Effector memory CD4-positive, alpha-beta T cell (primary cell): ENCODE measurements around the gene ALLC.

ENCODE experiments used
- DNase-seq, 3 donors: peaks; one replicate each; pipeline ENCODE4 v3.0.0-alpha.2; 2020
- H3K27ac ChIP-seq: 2 replicates; pipeline ENCODE4 v1.7.0; 2013; ENCODE audit warnings: mild to moderate bottlenecking, low read length, moderate library complexity; ENCODE audit not compliant: insufficient read depth, poor library complexity, severe bottlenecking
- H3K27me3 ChIP-seq: replicated peaks from 2 replicates; pipeline ENCODE4 v1.7.0; 2013; ENCODE audit warnings: mild to moderate bottlenecking, low read length; ENCODE audit not compliant: insufficient read depth, control insufficient read depth, poor library complexity, severe bottlenecking
- H3K36me3 ChIP-seq: 2 replicates; pipeline ENCODE4 v1.7.0; 2013; ENCODE audit warnings: mild to moderate bottlenecking, low read length, moderate library complexity; ENCODE audit not compliant: control insufficient read depth, insufficient read depth
- H3K4me1 ChIP-seq: 2 replicates; pipeline ENCODE4 v1.7.0; 2013; ENCODE audit warnings: low read length, mild to moderate bottlenecking; ENCODE audit not compliant: control insufficient read depth, insufficient read depth, poor library complexity, severe bottlenecking
- H3K4me3 ChIP-seq: 2 replicates; pipeline ENCODE4 v1.7.0; 2013; ENCODE audit warnings: low read length, low read depth, mild to moderate bottlenecking; ENCODE audit not compliant: insufficient read depth, poor library complexity, severe bottlenecking
- H3K9me3 ChIP-seq: 2 replicates; pipeline ENCODE4 v1.7.0; 2013; ENCODE audit warnings: mild to moderate bottlenecking, low read length, moderate library complexity; ENCODE audit not compliant: control insufficient read depth

The ALLC gene

DNA sequence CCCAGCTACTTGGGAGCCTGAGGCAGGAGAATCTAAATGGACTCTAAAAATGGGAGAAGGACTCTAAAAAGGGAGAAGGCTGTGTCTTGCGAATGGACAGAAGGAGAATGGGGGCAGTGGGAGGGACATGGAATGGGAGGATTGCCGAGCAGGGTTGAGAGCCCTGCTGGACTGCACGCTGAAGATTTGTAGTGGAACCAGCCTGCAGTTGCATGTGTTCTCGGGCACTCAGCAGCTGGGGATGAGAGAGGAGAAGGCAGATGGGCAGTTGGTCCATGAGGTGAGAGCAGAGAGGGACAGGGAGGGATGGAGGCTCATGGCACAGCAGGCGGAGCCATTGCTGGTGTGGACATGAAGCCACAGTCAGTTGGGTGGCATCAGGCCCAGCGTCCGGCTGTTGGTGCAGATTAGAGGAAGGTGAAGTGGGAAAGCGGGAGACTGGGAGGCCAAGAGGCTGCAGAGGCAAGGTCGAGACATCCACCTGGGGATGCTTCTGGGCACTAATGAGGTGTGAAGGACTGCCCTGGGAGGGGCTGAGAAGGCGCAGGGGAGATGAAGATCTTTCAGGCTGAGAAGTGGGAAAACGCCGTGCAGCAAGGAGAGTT lies 86.1 kb downstream of the ALLC start:
- Histone ChIP-seq H3K4me3 (no peak overlapping the region), H3K27me3 (peaks cover 3% of the 10 kb centered on the region), H3K9me3 (no peaks in the 10 kb centered on the region), H3K36me3 (no peaks in the 10 kb centered on the region), H3K4me1 (no peaks in the 10 kb centered on the region), H3K27ac (no peak overlapping the region)
- no peak for DNase-seq

DNA sequence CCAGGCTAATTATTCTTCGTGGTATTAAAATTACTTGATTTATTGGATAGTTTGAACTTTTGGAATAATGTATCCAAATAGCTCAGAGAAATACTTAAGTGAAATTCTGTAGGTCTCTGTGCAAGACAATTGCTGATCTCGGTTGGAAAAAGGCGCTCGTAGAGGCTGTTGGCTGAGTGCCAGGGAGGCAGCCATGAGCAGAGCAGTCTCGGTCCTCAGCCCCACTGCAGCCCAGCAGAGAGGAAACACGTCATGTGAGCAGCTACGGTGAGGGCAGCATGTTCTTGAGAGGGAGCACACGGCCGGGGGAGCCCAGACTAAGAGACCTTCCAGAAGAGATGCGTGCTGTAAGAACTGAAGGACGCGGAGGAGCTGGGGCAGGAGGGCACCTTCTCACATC lies 87.9 kb downstream of the ALLC start:
- no peaks in the 10 kb centered on the region for H3K36me3 ChIP-seq
- H3K9me3 ChIP-seq = no peaks in the 10 kb centered on the region
- no peak overlapping the region for H3K27ac ChIP-seq
- no peaks in the 10 kb centered on the region for H3K4me1 ChIP-seq
- no peak for DNase-seq
- H3K4me3 ChIP-seq = no peak overlapping the region
- H3K27me3 ChIP-seq = peaks cover 3% of the 10 kb centered on the region

DNA sequence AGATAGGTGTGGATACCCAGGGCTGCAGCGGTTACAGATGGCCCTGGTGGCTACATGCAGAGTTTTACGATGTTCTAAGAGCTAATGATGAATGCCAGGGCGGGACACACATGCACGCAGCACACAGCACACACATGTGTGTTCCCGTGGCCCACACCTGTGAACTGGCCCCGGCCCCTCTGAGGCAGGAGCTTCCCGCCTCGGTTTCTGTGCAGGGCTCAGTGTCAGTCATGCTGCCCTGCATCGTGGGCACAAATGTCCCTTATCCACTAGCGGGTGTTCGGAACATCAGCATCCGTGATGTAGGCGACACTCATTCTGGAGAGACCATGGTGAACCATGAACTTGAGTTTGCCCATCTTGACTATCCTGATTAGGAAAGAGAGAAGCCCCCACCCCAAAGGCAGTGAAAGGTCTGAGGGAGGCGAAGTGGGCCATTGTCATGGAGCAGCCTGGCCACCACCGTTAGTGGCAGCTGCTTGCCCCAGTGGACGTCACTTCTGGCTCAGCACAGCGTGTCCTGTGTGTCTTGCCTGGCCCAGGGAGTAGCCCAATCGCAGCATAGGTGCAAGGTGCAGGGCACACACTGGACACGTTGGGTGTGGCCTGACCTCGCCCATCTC lies 89.1 kb downstream of the ALLC start:
- no peaks in the 10 kb centered on the region for H3K4me1 ChIP-seq
- no peaks in the 10 kb centered on the region for H3K36me3 ChIP-seq
- no peaks in the 10 kb centered on the region for H3K9me3 ChIP-seq
- DNase-seq = no peak
- H3K4me3 ChIP-seq = no peak overlapping the region
- H3K27ac ChIP-seq = no peak overlapping the region
- H3K27me3 ChIP-seq = peaks cover 3% of the 10 kb centered on the region

DNA sequence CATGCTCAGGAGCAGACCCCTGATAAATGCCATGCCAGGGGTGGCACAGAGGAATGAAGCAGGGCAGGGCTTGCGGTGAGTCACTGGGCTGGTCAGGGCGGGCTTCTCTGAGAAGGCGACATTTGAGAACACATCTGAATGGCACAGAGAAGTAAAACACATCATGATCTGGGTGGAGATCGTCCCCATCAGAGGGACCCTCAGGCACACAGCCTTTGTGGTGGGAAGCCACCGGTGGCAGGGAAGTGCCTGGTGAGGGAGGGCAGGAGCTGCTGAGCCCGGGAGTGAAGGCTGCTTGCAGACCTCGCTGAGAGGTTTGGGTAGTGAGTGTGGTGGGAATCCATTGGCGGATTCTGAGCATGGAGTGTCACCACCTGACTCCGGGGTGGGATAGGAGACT lies 89.8 kb downstream of the ALLC start:
- DNase-seq = no peak
- H3K36me3 ChIP-seq = no peaks in the 10 kb centered on the region
- no peaks in the 10 kb centered on the region for H3K4me1 ChIP-seq
- H3K27ac ChIP-seq = no peak overlapping the region
- H3K4me3 ChIP-seq = no peak overlapping the region
- no peaks in the 10 kb centered on the region for H3K27me3 ChIP-seq
- no peaks in the 10 kb centered on the region for H3K9me3 ChIP-seq

DNA sequence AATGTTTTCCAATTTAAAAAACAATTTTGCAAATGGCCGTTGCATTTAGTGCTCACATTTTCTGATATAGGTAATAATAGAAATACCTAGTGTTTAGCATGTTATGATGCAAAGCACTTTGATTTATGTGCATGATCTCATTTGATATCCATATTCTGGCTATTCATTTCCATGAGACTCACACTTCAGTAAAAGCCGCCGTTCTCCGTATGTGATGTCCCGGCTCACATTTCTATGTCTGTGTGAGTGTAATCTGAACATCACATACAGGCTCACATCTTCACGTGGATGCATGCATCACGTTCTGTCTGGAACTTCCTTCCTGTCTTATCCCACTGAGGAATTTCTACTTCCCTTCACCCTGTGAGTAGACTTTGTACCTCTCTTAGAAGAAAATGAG lies 91.2 kb downstream of the ALLC start:
- Histone ChIP-seq H3K27me3 (no peaks in the 10 kb centered on the region), H3K27ac (no peak overlapping the region), H3K36me3 (no peaks in the 10 kb centered on the region), H3K9me3 (no peaks in the 10 kb centered on the region), H3K4me3 (no peak overlapping the region), H3K4me1 (no peaks in the 10 kb centered on the region)
- no peak for DNase-seq

DNA sequence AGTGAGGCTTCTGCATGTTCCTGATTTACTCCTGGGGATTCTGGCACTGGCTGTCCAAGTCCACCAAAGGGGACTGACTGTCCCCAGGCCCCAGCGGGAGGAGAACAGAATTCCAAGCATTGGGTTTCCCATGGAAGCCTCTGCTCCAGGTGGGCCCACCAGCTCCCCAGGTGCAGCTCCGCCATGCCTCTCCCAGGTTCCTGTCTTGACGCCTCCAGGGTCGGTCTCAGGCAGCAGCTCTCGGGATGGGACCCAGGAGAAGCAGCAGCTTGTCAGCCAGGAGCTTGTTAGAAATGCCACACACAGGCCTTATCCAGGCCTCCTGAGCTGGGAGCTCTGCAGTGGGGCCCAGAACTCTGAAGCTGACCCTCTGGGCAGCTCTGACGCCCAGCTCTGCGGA lies 93.3 kb downstream of the ALLC start:
- Histone ChIP-seq H3K4me1 (no peaks in the 10 kb centered on the region), H3K9me3 (no peaks in the 10 kb centered on the region), H3K27me3 (no peaks in the 10 kb centered on the region), H3K36me3 (no peaks in the 10 kb centered on the region), H3K4me3 (no peak overlapping the region), H3K27ac (no peak overlapping the region)
- DNase-seq = no peak

DNA sequence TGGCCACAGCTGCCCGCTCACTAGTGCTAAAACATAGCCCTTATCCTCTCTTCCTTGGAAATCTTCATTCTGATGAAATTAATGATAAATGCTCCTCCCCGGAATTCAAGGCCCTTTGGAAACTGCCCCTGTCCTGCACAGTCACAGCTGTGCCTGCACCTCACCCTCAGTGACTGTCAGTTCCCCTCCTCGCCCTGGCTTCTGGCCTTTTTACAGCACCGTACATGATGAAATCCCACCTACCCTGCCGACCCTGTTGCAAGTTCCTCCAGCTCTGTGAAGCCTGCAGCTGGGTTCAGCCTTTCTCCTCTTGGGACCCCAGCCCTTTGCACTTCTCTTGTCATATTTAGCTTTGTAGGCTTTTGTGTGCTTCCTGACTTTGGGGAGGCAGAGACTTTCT lies 93.8 kb downstream of the ALLC start:
- no peak for DNase-seq
- no peaks in the 10 kb centered on the region for H3K4me1 ChIP-seq
- H3K4me3 ChIP-seq = no peak overlapping the region
- no peaks in the 10 kb centered on the region for H3K27me3 ChIP-seq
- H3K36me3 ChIP-seq = no peaks in the 10 kb centered on the region
- no peaks in the 10 kb centered on the region for H3K9me3 ChIP-seq
- H3K27ac ChIP-seq = no peak overlapping the region
